Measurements from ENCODE around the gene VAMP4.
A peak's percentile ranks its signal among the peaks of the same experiment; 100 is the strongest.

Gene VAMP4, protein sequence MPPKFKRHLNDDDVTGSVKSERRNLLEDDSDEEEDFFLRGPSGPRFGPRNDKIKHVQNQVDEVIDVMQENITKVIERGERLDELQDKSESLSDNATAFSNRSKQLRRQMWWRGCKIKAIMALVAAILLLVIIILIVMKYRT

DNA sequence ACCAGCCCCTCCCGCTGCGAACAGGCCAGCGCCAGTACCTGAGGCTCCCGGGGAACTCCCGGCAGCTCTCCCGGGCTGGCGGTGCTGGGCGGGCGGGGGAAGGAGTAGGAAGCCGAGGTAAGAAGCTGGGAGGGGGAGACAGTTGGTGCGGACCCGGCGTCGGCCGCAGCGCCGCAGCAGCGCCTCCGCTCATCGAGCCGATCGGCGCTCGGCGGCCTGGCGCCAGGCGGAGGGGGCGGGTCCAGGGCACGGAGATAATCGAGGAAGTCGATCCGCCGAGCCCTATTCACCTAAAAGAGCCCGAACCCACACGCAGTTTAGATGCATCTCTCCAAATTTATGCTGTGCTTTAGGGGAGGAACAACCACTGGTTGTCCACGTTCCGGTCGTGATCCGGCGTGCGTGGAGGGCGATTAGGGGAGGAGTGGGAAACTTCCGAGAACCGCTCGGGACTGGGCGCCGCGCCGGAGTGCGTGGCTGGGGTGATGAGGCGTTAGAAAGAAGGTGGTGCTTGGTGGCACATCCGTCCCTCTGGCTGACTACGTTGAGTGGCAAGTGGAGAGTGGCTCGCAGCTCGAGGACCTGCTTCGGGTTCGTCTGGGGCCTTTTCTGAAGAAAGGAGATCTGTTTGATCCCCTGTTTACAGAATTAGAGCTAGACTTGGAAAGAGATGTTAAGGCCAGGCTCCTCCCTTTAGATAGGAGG lies at the start of gene VAMP4:
Gene VAMP4 (minus strand): TSS at position 194 of the 705 bp plus-strand sequence. CDS start 3,651 bp downstream, outside the sequence.
- DNase-seq (ENCODE audit: low spot score), result peak; percentile 92

DNA sequence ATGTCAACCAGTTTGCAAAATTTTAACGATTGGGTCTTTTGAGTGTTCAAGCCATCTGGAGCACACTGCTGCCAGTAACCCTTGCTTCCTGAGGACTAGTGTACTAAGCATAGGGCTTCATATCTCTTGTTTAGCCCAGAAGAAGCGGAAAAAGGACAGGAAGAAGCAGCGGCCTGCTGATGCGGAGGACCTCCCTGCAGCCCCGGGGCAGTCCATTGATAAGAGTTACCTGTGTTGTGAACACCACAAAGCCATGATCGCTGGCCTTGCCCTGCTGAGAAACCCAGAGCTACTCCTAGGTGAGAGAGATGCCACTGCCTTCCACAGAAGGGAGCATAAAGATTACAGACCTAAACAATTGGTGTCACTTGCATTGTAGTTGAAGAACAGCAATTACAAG lies 48.5 kb upstream of the VAMP4 start:
- DNase-seq (ENCODE audit: low spot score), result no peak

DNA sequence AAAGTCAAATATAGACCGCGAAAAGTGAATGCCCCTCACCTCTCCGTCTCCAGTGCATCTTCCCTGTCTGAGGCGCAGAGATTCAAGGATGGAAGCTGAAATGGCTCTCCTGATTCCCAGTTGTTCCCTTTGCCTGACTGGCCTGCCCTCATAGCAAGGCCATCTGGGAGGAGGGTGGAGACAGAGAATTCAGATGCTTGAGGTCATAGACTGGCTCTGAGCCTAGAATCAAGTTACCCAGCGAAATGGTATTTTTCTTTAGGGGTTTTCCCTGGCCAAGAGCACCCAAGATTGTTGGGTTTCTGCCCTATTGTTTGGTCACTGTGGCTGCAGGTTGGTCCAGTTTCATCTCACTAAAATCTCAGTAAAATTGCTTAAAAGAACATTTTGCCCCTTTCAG lies 46.8 kb upstream of the VAMP4 start:
- DNase-seq (ENCODE audit: low spot score), result peak; percentile 86

DNA sequence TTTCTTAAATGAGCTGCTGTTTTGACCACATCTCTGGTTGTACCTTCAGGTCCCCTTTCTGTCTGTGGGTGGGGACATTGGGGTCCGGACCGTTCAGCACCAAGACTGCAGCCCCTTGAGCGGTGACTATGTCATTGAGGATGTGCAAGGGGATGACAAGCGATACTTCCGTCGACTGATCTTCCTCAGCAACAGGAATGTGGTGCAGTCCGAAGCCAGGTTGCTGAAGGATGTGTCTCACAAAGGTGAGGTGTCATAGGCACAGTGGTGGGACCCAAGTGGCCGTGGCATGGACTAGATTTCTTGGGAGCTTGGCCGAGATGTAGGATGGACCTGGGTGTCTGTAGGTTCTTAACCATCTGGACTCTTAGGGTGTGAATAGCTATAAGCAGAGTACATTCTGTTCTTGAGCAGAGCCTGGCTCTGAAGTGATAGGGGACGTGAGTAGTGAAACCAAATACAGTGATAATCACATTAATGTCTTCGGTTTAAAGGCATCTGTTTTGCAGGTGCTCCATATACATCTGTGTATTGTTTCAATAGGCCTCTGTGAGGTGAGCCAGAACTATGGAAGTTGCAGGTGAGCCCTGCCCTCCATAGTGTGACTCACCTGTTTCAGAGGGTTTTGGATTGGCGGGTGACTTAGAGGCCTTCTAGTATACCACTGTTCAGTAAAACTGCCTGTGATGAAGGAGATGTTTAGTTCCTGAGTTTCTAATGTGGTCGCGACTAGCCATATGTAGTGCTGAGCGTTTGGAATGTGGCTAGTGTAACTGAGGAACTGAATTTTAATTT lies 46.0 kb upstream of the VAMP4 start:
- no peak for DNase-seq (ENCODE audit: low spot score)

DNA sequence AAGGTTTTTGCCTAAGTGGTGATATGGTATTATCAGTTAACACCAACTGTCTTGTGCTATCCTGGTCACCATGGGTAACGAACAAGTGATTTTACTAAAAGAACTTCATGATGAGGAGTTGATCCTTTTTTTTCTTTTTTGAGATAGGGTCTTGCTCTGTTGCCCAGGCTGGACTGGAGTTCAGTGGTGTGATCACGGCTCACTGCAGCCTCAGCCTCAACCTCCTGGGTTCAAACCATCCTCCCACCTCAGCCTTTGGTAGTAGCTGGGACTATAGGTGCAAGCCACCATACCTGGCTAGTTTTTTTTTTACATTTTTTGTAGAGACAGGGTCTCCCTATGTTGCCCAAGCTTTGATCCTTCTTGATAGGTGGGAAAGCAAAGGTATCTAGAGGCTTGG lies 44.7 kb upstream of the VAMP4 start:
- DNase-seq (ENCODE audit: low spot score), result no peak

DNA sequence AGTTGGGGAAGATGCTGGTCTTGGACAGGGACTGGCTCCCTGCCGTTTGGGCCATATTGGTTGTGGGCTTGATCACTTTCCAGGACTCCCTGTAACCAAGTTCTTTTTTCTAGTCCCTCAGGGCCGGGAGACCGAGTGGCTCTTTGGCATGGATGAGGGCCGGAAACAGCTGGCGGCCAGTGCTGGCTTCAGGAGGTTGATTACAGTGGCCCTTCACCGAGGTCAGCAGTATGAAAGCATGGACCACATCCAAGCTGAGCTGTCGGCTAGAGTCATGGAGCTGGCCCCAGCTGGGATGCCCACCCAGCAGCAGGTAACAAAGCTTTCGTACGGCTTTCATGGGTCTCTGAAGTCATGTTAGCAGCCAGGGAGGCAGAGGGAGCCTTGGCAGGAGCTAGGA lies 43.9 kb upstream of the VAMP4 start:
- no peak for DNase-seq (ENCODE audit: low spot score)

DNA sequence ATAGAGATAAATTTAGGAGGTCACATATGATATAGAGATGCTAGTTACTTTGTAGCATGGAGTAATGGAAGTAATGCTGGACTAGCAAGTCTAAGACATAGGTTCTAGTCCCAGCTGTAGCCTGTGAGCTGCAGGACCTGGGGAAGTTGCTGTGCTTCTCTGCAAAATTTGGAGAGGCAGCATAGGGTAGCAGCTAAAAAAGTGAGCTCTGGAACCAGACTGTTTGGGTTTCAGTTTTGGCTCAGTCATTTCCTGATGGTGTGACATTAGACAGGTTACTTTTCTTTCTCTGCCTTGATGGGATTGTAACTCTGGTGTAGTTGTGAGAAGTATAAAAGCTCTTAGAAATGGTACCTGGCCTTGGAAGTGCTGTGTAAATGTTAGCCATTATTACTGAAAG lies 42.9 kb upstream of the VAMP4 start:
- DNase-seq (ENCODE audit: low spot score), result no peak

DNA sequence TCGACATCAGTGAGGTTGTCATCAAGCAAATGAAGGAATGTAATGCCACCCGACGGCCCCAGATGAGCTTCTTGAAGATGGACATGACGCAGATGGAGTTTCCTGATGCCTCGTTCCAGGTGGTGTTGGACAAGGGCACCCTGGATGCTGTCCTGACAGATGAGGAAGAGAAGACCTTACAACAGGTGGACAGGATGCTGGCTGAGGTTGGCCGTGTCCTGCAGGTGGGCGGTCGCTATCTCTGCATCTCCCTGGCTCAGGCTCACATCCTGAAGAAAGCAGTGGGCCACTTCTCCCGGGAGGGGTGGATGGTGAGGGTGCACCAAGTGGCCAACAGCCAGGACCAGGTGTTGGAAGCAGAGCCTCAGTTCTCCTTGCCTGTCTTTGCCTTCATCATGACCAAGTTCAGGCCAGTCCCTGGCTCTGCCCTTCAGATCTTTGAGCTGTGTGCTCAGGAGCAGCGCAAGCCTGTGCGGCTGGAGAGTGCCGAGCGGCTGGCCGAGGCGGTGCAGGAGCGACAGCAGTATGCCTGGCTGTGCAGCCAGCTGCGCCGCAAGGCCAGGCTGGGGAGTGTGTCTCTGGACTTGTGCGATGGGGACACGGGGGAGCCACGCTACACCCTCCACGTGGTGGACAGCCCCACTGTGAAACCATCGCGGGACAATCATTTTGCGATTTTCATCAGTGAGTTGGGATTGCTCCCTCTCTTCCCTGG lies 42.1 kb upstream of the VAMP4 start:
- DNase-seq (ENCODE audit: low spot score), result no peak

DNA sequence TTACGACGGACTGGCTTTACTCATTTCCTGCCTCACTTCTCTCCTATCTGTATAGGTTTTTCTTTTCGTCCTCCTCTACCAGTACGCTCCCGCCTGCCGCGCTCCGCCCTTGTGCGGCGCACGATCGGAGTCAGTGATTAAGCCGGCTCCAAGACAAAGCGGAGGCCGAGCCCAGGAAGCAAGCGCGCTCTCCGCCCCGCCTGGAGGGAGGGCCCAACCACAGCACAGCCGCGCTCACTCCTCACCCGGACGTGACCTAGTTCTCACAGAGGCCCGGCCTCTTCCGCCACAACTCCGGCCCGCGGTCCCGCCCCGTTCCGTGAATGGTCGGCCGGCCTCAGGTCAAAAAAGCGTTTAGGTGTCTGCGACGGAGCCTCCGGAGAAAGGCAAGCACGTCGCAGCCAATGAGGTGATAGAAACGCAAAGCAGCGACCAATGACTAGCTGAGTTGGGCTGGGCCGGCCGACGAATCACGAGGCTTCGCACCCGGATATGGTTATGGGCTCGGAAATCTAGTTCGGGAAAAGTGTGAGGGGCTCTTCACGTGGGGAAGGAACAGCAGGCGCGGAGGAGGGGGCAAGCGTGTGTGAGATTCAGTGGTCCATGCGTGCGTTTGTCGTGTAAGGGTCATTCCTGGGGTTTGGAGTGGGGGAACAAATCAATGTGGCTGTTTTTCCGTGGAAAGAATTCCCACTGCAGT lies 39.5 kb upstream of the VAMP4 start, which contains the start of gene METTL13:
Gene METTL13 (plus strand): TSS at position 485 of the 700 bp plus-strand sequence. CDS start 308 bp downstream, outside the sequence.
- DNase-seq (ENCODE audit: low spot score), result peak; percentile 99

DNA sequence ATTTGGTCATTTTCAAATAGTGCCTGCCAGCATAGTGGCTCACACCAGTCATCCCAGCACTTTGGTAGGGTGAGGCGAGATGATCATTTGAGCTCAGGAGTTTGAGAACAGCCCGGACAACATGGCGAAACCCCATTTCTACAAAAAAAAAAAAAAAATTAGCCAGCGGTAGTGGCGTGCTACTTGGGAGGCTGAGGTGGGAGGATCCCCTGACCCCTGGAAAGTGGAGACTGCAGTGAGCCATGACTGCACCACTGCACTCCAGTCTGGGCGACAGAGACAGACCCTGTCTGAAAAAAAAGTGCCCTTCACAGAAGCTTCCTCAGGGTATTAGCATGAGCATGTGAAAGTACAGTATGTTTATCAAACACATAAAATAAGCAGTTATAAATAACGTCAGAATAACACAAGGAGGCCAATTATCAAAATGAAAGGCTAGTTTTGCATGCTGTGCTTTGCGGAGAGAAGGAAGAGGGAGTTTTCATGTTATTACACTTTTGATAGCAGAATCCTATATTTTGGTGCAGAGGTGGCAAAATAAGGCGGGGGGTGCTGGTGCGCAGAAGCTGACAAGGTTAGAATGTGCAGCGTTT lies 38.8 kb upstream of the VAMP4 start:
- DNase-seq (ENCODE audit: low spot score), result no peak

DNA sequence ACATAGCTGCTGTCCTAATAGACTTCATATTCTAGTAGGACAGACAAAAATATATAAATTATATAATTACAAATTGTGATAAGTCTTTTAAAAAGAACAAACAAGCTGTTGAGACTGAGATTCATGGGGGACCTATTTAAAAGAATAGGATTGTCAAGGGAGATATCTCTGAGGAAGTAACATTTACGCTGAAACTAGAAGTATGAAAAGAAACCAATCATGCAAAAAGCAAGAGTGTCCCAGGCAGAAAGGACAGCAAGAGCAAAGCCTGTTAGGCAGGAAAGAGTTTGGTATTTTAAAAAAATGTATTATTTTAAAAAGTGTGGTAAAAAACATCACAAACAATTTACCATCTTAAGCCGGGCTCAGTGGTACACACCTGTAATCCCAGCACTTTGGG lies 30.4 kb upstream of the VAMP4 start:
- no peak for DNase-seq (ENCODE audit: low spot score)

DNA sequence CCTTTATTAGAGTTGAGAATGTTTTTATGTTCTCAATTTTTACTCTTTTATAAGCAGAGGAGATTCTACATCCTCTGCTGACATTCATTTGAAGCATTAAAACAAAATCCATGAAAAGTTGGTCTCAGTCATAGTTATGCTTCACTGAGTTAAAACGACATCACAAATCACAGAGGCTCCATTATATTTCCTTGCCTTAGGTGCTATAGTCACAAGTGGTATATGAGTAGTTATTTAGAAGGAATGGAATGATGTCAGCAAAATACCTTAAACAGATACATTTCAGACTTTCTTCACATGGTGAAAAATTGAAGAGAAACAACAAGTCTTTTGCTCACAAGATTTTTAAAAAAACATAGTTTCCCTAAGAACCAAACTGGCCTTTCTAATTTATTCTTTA lies 27.9 kb upstream of the VAMP4 start:
- no peak for DNase-seq (ENCODE audit: low spot score)

DNA sequence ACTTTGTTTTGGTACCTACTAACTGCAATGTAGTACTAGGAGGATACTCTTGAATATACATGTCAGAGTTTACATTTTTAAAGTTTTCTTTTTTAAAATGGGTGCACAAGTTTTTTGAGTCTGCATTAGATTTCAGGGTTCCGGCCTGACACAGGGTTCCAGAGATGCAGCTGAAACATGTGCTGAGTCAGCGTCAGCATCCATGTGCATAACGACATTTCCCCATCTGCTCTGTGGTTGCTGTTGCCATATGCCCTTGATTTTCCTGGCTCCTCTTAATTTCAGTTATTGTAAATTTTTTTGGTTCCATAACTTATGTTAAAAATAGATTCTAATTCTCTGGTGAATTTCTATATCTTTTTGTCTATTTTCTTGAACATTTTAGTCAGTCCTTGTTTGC lies 27.3 kb upstream of the VAMP4 start:
- DNase-seq (ENCODE audit: low spot score), result no peak

DNA sequence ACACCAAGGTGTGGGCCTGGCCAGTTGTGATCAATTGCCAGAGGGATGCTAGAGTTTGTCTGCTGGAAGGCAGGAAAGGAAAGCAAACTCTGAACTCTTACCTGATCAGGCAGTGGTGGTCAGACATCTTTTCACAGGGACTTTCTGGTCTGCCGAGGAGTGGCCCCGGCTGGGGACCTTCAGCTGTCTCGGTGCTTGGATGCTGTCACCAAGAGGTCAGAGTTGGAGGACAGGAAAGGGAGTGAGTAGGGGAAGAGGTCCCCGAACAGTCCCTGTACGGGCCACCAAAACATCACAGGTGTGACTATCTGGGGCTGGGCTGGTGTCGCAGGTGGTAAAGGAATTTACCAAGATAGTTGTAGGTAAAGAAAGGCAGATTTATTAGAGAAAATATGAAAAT lies 21.9 kb upstream of the VAMP4 start:
- DNase-seq (ENCODE audit: low spot score), result no peak

DNA sequence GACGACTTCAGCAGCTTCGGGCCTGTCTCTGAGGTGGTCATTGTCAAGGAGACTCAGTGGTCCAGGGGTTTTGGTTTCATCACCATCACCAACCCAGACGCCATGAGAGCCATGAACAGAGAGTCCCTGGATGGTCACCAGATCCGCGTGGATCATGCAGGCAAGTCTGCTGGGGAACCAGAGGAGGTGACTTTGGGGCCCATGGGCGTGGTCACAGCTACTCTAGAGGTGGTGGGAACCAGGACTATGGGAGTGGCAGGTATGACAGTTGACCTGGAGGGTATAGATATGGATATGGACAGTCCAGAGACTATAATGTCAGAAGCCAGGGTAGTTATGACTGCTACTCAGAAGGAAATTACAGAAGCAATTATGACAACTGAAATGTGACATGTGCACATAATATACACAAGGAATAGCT lies 20.3 kb upstream of the VAMP4 start:
- DNase-seq (ENCODE audit: low spot score), result no peak

DNA sequence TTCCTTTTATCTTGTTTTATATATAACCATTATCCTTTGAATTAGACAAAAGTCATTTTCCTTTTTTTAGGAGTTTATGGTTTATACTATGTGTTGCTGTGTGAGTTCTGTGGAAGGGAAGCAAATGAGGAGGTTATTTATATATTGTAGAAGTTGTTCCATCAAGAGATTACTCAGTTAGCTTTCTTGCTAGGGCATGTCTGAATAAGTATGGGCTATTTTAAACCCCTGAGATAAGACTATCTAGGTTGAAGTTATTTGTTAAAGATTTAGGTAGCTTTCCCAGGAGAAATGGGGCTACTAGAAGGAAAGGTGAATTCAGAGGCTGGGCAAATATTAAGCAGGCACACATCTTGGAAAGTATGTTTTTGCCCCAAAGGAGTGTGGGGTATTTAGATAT lies 16.1 kb upstream of the VAMP4 start:
- DNase-seq (ENCODE audit: low spot score), result no peak

DNA sequence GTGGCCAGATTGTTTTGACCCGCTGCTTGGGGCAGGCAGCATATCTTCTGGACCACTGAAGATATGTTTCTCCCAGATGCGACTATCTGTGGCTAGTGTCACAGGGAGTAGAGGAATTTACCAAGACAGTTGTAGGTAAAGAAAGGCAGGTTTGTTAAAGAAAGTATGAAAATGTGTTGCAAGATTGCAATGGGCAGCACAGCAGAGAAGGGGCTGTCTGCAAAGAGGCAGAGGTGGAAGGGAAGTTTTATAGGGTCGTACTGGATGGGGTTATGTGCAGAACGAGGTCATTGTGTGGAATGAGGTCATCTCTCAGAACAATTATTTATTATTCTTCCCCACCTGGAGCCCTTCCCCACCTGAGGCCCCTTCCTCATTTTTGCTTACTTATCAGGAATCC lies 15.0 kb upstream of the VAMP4 start:
- DNase-seq (ENCODE audit: low spot score), result no peak

DNA sequence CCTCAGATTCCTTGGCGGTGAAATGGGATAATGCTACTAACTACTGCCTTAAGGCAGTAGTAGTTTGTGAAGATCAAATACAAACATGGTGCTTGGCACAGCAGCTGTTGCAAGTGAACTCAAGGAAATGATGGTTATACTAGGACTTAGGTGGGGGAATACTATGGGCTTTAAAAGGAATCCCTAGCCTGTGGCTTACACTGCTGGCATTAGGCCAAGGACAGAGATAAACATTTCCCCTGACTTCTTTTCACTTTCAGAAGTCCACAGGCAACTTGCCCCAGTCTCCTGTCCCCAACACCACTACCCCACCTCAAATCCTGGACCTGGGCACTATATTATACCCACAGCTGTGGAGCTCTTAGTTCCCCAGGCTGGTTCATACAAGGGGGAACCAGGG lies 13.1 kb upstream of the VAMP4 start:
- no peak for DNase-seq (ENCODE audit: low spot score)

DNA sequence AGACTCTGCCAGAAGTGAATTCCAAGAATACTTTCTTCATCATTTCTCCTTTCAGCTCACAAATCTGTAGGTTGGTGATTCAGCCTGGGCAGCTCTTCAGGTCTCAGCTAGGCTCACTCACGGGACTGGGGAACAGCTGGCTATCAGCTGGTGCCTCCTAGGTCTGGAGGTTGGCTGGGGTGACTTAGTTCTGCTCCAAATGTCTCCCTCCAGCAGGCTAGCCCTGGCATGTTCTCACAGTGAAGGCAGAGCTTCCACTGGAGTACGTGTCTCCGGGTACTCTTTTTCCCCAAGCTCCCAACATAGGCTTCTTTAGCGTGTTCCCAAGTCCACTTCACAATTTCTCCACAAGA lies 12.5 kb upstream of the VAMP4 start:
- peak; percentile 86 for DNase-seq (ENCODE audit: low spot score)

DNA sequence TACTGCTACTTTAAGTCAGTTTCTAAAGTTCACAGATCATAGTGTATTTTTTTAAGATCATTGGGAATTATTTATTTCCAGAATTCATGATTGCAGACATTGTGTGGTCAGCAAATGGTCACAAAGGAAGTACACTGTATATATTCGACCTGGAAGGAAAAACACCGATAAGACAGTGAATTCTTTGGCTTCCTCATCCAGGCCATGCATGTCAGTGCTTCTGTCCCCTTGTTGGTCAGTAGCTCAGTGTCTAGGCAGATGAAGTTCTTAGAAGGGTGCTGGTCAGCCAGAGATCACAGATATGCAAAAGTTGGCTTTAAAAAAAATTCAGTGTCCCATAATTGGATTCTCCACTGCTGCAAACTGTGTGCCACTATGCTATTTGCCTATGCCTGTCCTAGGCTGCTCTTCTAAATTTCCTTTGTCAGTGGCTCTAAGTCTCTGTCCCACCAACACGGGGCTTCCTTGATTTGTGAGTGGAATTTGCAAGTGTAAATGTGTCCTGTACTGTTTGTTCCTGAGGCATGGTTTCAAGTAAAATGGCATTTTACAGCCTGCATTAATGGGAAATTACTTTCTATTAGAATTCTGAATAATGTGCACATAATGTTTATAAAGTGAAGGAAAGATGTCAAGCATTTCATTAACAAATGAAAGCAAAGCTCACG lies 12.0 kb upstream of the VAMP4 start:
- DNase-seq (ENCODE audit: low spot score), result no peak

DNA sequence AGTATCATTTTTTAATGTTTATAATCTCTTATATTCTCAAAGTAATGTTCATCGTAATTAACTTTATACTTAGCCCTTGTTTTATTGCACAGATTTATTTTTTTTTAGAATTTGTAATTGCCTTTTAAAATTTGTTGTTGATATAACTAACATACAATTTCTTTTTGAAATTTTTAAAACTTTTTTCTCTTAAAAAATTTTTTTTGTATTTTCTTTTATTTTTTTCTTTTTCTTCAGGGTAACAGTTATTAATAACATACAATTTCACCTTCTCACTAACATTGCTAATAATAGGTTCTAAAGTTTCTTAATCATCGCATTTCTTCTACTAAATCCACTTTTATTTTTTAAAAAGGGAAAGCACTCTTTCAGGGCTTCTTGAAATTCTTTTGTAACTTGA lies 11.3 kb upstream of the VAMP4 start:
- DNase-seq (ENCODE audit: low spot score), result no peak

Data from AG20443 (cell line).